Peyer's patch (tissue), 4 donors: ENCODE measurements around the gene ATP6V0A4.

Experiments used
- POLR2A ChIP-seq, 2 donors: fragments of 450-650 bp; IDR thresholded peaks; one replicate each; pipeline ENCODE4 v1.5.1; 2017; ENCODE audit warnings: antibody characterized with exemption in 2 of 2, mild to moderate bottlenecking in 2 of 2, moderate library complexity in 2 of 2
- TF ChIP-seq, protein P1 (sequence below), 6 experiments: fragments of 450-650 bp in 4 of 6; fragments of 200-600 bp in 2 of 6; sonication (generic) in 1 of 6; IDR thresholded peaks; one replicate each; pipeline ENCODE4 v1.5.1; 2017 to 2019; ENCODE audit warnings: antibody characterized with exemption in 6 of 6, mild to moderate bottlenecking in 3 of 6, moderate library complexity in 1 of 6

DNA sequence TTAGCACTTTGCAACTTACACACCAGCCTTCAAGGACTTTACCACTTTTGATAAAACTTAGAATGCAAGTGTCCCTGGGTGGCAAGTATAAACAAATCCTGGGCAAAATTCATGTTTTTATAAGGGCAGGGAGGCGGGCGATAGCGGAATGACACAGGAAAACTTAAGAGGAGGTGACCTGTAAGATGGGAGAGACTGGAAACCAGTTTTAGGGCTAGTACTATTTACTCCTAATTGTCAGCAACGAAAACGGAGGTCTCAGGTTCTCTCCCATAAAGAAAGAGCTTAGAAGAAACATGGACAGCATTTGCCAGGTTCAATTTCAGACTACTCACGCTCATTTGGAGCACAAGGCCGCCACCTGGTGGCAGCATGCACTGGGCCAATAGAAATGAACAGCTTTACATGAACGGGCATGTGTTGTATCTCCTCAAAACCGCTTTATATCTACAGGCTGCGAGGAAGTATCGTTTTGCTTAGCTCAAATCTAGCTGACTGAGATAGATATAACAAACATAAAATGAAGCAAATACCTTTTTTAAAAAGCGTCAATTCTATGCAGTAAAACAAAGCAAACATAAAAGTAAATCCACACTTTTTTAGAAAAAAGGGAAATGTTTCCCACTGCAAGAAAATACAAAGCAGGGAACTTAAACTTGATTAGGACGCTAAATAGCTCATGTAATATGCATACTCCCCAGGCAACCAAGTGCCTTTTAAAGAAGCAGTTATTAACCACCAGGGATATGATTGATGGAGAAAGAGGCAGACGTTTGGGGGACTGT lies 59.3 kb downstream of the ATP6V0A4 start:
- no peak for TF ChIP-seq POLR2A (IDR thresholded peaks at IDR 0.05)
- TF ChIP-seq, protein P1, sequence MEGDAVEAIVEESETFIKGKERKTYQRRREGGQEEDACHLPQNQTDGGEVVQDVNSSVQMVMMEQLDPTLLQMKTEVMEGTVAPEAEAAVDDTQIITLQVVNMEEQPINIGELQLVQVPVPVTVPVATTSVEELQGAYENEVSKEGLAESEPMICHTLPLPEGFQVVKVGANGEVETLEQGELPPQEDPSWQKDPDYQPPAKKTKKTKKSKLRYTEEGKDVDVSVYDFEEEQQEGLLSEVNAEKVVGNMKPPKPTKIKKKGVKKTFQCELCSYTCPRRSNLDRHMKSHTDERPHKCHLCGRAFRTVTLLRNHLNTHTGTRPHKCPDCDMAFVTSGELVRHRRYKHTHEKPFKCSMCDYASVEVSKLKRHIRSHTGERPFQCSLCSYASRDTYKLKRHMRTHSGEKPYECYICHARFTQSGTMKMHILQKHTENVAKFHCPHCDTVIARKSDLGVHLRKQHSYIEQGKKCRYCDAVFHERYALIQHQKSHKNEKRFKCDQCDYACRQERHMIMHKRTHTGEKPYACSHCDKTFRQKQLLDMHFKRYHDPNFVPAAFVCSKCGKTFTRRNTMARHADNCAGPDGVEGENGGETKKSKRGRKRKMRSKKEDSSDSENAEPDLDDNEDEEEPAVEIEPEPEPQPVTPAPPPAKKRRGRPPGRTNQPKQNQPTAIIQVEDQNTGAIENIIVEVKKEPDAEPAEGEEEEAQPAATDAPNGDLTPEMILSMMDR (IDR thresholded peaks at IDR 0.05), result peak; percentile 34 to 93 (median 86)
